Testis (tissue), 2 donors: ENCODE measurements around the gene ZNF236.

Source experiments
- POLR2A ChIP-seq: fragments of 450-650 bp; IDR thresholded peaks from one replicate; pipeline ENCODE4 v1.6.1; 2017; ENCODE audit warnings: antibody characterized with exemption, mild to moderate bottlenecking, moderate library complexity
- TF ChIP-seq, protein P1 (sequence below), 3 experiments: fragments of 450-650 bp in 2 of 3; fragments of 200-600 bp in 1 of 3; sonication (generic) in 1 of 3; IDR thresholded peaks; one replicate each; pipeline ENCODE4 v1.5.1; 2016 to 2019; ENCODE audit warnings: antibody characterized with exemption in 3 of 3, mild to moderate bottlenecking in 2 of 3, moderate library complexity in 1 of 3

DNA sequence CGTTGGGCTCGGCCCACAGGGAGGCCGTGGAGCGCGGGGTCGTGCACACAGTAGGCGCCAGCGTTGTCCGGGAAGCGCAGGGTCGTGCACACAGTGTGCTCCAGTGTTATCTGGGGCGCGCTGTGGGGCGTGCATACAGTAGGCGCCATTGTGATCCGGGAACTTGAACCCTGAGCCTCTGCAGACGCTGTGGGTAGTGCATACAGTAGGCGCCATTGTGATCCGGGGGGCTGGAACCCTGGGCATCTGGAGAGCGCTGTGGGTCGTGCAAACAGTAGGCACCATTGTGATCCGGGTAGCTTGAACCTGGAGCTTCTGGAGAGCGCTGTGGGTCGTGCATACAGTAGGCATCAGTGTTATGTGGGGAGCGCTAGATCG, 793 bp downstream of the ZNF236 start:
- TF ChIP-seq POLR2A = no peak
- TF ChIP-seq, protein P1, sequence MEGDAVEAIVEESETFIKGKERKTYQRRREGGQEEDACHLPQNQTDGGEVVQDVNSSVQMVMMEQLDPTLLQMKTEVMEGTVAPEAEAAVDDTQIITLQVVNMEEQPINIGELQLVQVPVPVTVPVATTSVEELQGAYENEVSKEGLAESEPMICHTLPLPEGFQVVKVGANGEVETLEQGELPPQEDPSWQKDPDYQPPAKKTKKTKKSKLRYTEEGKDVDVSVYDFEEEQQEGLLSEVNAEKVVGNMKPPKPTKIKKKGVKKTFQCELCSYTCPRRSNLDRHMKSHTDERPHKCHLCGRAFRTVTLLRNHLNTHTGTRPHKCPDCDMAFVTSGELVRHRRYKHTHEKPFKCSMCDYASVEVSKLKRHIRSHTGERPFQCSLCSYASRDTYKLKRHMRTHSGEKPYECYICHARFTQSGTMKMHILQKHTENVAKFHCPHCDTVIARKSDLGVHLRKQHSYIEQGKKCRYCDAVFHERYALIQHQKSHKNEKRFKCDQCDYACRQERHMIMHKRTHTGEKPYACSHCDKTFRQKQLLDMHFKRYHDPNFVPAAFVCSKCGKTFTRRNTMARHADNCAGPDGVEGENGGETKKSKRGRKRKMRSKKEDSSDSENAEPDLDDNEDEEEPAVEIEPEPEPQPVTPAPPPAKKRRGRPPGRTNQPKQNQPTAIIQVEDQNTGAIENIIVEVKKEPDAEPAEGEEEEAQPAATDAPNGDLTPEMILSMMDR (IDR thresholded peaks at IDR 0.05) = no peak
